Retinal pigment epithelial cell (primary cell): ENCODE measurements around the gene SYT11.
A peak's percentile ranks its signal among the peaks of the same experiment; 100 is the strongest.
"Not testable (repeated sequence)": the region's sequence is repeated elsewhere in the genome, so short reads cannot be mapped to it uniquely, and the experiment has no call there.

Experiments
- DNase-seq: peaks from one replicate; pipeline ENCODE4 v3.0.0-alpha.2; 2010; ENCODE audit warnings: low read depth
- H3K4me3 ChIP-seq: 2 replicates; pipeline ENCODE4 v1.5.1; 2011; ENCODE audit warnings: mild to moderate bottlenecking, low read length, control low read depth, moderate library complexity
- CTCF ChIP-seq: conservative IDR thresholded peaks from 2 replicates; pipeline ENCODE4 v1.5.1; 2011; ENCODE audit warnings: low read depth, low read length, control low read depth, inconsistent platforms

Gene SYT11

GRCh38 chr1:155833665-155834295 is 25.6 kb upstream of the SYT11 start:
- TF ChIP-seq CTCF: no peak
- DNase-seq: no peak
- H3K4me3 ChIP-seq: no peak overlapping the region

GRCh38 chr1:155834296-155834926 is 25.0 kb upstream of the SYT11 start:
- no peak for TF ChIP-seq CTCF
- peak; percentile 7 for DNase-seq
- no peak overlapping the region for H3K4me3 ChIP-seq

- not testable (repeated sequence) for DNase-seq, H3K4me3 ChIP-seq
These were observed 24.4 kb upstream of the SYT11 start for GRCh38 chr1:155834927-155835399.

- DNase-seq: no peak
- TF ChIP-seq CTCF: no peak
- no peak overlapping the region for H3K4me3 ChIP-seq
These were observed 23.8 kb upstream of the SYT11 start for GRCh38 chr1:155835548-155835947.

- DNase-seq: no peak
- H3K4me3 ChIP-seq: no peak overlapping the region
- no peak for TF ChIP-seq CTCF
These were observed 19.0 kb upstream of the SYT11 start for GRCh38 chr1:155840386-155840785.

- TF ChIP-seq CTCF: no peak
- no peak overlapping the region for H3K4me3 ChIP-seq
- DNase-seq: no peak
These were observed 14.4 kb upstream of the SYT11 start for GRCh38 chr1:155844860-155845421.

GRCh38 chr1:155847823-155848529 is 11.4 kb upstream of the SYT11 start:
- DNase-seq: no peak
- no peak for TF ChIP-seq CTCF
- no peak overlapping the region for H3K4me3 ChIP-seq
